Loucy (cell line): ENCODE measurements around the gene AHCYL1.
"Not testable (repeated sequence)": the region's sequence is repeated elsewhere in the genome, so short reads cannot be mapped to it uniquely, and the experiment has no call there.

Experiments
- H2AFZ ChIP-seq: fragments of 200-600 bp; sonication (generic); 2 replicates; pipeline ENCODE4 v1.6.0; 2016; ENCODE audit warnings: antibody characterized with exemption, mild to moderate bottlenecking, low read length, moderate library complexity
- H3F3A ChIP-seq: fragments of 200-600 bp; 2 replicates; pipeline ENCODE4 v1.6.0; 2016; ENCODE audit warnings: antibody characterized with exemption, low read depth, mild to moderate bottlenecking
- H3K27me3 ChIP-seq: fragments of 200-600 bp; sonication (generic); 2 replicates; pipeline ENCODE4 v1.6.1; 2014; ENCODE audit warnings: low read length, mild to moderate bottlenecking; ENCODE audit not compliant: insufficient read depth, poor library complexity, severe bottlenecking
- H3K36me3 ChIP-seq: fragments of 200-600 bp; sonication (generic); 2 replicates; pipeline ENCODE4 v1.6.1; 2016; ENCODE audit warnings: low read length; ENCODE audit not compliant: insufficient read depth
- H3K4me1 ChIP-seq: fragments of 200-600 bp; sonication (generic); 2 replicates; pipeline ENCODE4 v1.5.1; 2014; ENCODE audit warnings: low read length, mild to moderate bottlenecking; ENCODE audit not compliant: insufficient read depth, poor library complexity, severe bottlenecking
- H3K4me2 ChIP-seq: fragments of 200-600 bp; sonication (generic); 2 replicates; pipeline ENCODE4 v1.6.0; 2014; ENCODE audit warnings: antibody characterized with exemption, low read length, low read depth, mild to moderate bottlenecking; ENCODE audit not compliant: poor library complexity, severe bottlenecking
- H3K4me3 ChIP-seq: fragments of 200-600 bp; sonication (generic); 2 replicates; pipeline ENCODE4 v1.5.1; 2014; ENCODE audit warnings: low read length, mild to moderate bottlenecking, mixed read lengths; ENCODE audit not compliant: poor library complexity, severe bottlenecking
- H3K79me2 ChIP-seq: fragments of 200-600 bp; sonication (generic); 2 replicates; pipeline ENCODE4 v1.6.1; 2014; ENCODE audit warnings: low read length; ENCODE audit not compliant: insufficient read depth
- H3K9ac ChIP-seq: fragments of 200-600 bp; sonication (generic); 2 replicates; pipeline ENCODE4 v1.6.0; 2014; ENCODE audit warnings: mild to moderate bottlenecking, low read depth, low read length, moderate library complexity; ENCODE audit not compliant: poor library complexity, severe bottlenecking
- H3K9me2 ChIP-seq: fragments of 200-600 bp; sonication (generic); replicated peaks from 2 replicates; pipeline ENCODE4 v1.6.1; 2016; ENCODE audit warnings: low read depth, low read length, mixed read lengths
- H3K9me3 ChIP-seq: fragments of 200-600 bp; sonication (generic); 2 replicates; pipeline ENCODE4 v1.6.1; 2014; ENCODE audit warnings: mild to moderate bottlenecking, antibody characterized with exemption, low read length, low read depth; ENCODE audit not compliant: insufficient read depth
- H4K20me1 ChIP-seq: fragments of 200-600 bp; sonication (generic); 2 replicates; pipeline ENCODE4 v1.6.0; 2014; ENCODE audit warnings: antibody characterized with exemption, low read length, mild to moderate bottlenecking; ENCODE audit not compliant: insufficient read depth, poor library complexity, severe bottlenecking
- EZH2phosphoT487 ChIP-seq: fragments of 200-600 bp; IDR thresholded peaks from 2 replicates; pipeline ENCODE4 v1.6.1; 2018; ENCODE audit warnings: antibody characterized with exemption, mild to moderate bottlenecking, moderate library complexity, borderline replicate concordance
- TF ChIP-seq, protein P1 (sequence below): fragments of 200-600 bp; sonication (generic); conservative IDR thresholded peaks from 2 replicates; pipeline ENCODE4 v1.5.1; 2014; ENCODE audit warnings: mild to moderate bottlenecking, antibody characterized with exemption, low read length

AHCYL1 gene

DNA sequence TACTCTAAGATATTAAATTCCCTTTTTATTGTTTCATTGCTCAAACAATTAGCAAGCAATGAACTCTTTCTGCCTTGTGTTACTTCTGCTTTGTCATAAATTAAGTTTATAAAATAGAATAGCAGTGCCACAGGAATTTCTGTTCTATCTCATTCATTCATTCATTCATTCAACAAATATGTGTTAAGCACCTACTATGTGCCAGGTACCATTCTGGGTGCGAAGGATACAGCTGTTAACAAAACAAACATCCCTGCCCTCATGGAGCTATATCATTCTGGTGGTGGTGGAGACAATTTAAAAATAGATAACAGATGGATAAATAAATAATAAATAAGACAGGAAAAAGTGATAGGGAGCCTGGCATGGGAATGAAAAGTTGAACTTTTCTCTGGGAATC, 34.5 kb upstream of the AHCYL1 start:
- H3K36me3 ChIP-seq = no peaks in the 10 kb centered on the region
- no peaks in the 10 kb centered on the region for H4K20me1 ChIP-seq
- H3K27me3 ChIP-seq = no peaks in the 10 kb centered on the region
- no peak overlapping the region for H3K4me3 ChIP-seq
- TF ChIP-seq, protein P1, sequence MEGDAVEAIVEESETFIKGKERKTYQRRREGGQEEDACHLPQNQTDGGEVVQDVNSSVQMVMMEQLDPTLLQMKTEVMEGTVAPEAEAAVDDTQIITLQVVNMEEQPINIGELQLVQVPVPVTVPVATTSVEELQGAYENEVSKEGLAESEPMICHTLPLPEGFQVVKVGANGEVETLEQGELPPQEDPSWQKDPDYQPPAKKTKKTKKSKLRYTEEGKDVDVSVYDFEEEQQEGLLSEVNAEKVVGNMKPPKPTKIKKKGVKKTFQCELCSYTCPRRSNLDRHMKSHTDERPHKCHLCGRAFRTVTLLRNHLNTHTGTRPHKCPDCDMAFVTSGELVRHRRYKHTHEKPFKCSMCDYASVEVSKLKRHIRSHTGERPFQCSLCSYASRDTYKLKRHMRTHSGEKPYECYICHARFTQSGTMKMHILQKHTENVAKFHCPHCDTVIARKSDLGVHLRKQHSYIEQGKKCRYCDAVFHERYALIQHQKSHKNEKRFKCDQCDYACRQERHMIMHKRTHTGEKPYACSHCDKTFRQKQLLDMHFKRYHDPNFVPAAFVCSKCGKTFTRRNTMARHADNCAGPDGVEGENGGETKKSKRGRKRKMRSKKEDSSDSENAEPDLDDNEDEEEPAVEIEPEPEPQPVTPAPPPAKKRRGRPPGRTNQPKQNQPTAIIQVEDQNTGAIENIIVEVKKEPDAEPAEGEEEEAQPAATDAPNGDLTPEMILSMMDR = no peak
- no peak for TF ChIP-seq EZH2phosphoT487
- H3F3A ChIP-seq = no peaks in the 10 kb centered on the region
- no peak overlapping the region for H2AFZ ChIP-seq
- H3K9ac ChIP-seq = no peak overlapping the region
- no peaks in the 10 kb centered on the region for H3K9me3 ChIP-seq
- no peaks in the 10 kb centered on the region for H3K79me2 ChIP-seq
- H3K9me2 ChIP-seq = no peaks in the 10 kb centered on the region
- no peaks in the 10 kb centered on the region for H3K4me1 ChIP-seq
- no peak overlapping the region for H3K4me2 ChIP-seq

DNA sequence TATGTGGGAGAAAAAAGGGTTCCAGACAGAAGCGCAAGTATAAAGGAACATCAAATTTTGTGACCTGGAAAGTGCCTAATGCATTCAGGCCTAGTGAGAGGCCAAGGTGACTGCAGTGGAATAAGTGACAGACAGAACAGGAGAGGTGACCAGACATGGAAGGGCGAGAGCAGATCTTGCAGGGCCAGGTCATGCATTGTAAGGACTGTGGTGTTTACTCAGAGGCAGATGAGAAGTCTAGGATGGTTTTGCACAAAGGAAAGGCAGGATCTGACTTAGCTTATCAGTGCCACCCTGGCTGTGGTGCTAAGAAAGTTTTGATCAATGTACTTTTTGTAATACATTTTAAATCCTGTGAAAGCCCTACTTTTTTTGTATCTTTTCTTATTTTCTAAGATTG, 34.1 kb upstream of the AHCYL1 start:
- H3K4me3 ChIP-seq = no peak overlapping the region
- no peaks in the 10 kb centered on the region for H3K9me2 ChIP-seq
- no peaks in the 10 kb centered on the region for H3F3A ChIP-seq
- no peak overlapping the region for H3K9ac ChIP-seq
- no peaks in the 10 kb centered on the region for H4K20me1 ChIP-seq
- no peaks in the 10 kb centered on the region for H3K79me2 ChIP-seq
- no peak for TF ChIP-seq EZH2phosphoT487
- TF ChIP-seq, protein P1 = no peak
- no peak overlapping the region for H3K4me2 ChIP-seq
- no peaks in the 10 kb centered on the region for H3K9me3 ChIP-seq
- no peaks in the 10 kb centered on the region for H3K4me1 ChIP-seq
- H3K36me3 ChIP-seq = no peaks in the 10 kb centered on the region
- H2AFZ ChIP-seq = no peak overlapping the region
- no peaks in the 10 kb centered on the region for H3K27me3 ChIP-seq

DNA sequence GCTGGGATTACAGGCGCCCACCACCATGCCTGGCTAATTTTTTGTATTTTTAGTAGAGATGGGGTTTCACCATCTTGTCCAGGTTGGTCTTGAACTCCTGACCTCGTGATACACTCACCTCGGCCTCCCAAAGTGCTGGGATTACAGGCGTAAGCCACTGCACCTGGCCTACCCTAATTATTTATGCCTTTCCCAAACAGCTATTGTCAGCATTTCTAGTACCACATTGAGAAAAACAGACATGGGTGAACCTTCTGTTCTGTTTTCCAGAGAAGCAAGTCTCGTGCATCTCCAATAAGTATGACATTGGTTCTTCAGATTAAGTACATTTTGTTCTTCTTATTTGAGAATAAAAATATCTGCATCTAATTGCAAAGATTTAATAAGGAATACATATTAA, 33.1 kb upstream of the AHCYL1 start:
- H3K9me2 ChIP-seq, H3F3A ChIP-seq, H3K4me1 ChIP-seq: not testable (repeated sequence)

DNA sequence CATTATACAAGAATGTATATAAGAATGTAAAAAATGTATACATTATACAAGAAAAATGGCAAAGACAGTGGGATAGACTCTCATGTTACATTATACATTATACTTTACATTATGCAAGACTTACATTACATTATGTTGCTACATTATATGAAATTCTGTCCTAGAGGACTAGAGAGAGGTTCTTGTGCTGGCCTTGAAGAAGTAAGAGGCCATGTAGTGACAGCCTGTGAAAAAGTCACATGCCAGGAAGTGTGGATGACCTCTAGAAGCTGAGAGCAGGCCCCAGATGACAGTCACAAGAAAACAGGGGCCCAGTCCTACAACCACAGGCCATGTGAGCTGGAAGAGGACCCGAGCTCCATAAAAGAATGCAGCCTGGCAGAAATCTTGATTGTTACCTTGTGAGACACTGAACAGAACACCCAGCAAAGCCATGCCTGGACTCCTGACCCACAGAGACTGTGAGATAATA, 30.5 kb upstream of the AHCYL1 start:
- no peak overlapping the region for H3K4me3 ChIP-seq
- H3K9me3 ChIP-seq = no peaks in the 10 kb centered on the region
- no peak overlapping the region for H3K4me2 ChIP-seq
- no peaks in the 10 kb centered on the region for H3K9me2 ChIP-seq
- no peak for TF ChIP-seq EZH2phosphoT487
- TF ChIP-seq, protein P1 = no peak
- H3K4me1 ChIP-seq = no peaks in the 10 kb centered on the region
- no peaks in the 10 kb centered on the region for H3K36me3 ChIP-seq
- peak overlapping the region; percentile 90 for H2AFZ ChIP-seq
- no peaks in the 10 kb centered on the region for H4K20me1 ChIP-seq
- no peaks in the 10 kb centered on the region for H3F3A ChIP-seq
- H3K9ac ChIP-seq = no peak overlapping the region
- no peaks in the 10 kb centered on the region for H3K79me2 ChIP-seq
- no peaks in the 10 kb centered on the region for H3K27me3 ChIP-seq

More for the DNA sequence above, 33.1 kb upstream of the AHCYL1 start:
- not testable (repeated sequence) for H3K79me2 ChIP-seq, H3K4me2 ChIP-seq, H4K20me1 ChIP-seq, H3K9ac ChIP-seq, H3K27me3 ChIP-seq, H3K4me3 ChIP-seq, H2AFZ ChIP-seq, H3K36me3 ChIP-seq, H3K9me3 ChIP-seq
